ENCODE measurements around the gene FAM135A. TPM values are rescaled to one million over a fixed set of nuclear protein-coding genes. Genes with fewer than 3 reads are reported as not detected.

FAM135A gene
- total and polyA plus RNA-seq, 4 donors: 2.7 to 15.6 (median 5.8) TPM

GRCh38 chr6:70421509-70421908 is 8.2 kb downstream of the FAM135A start:
- Histone ChIP-seq H3K27me3 (ENCODE audit: control insufficient read depth in 4 of 4, insufficient read depth in 4 of 4, low read length in 3 of 4) (no peaks in the 10 kb centered on the region), H3K9me3 (ENCODE audit: control insufficient read depth in 4 of 4, low read length in 3 of 4) (no peaks in the 10 kb centered on the region), H3K36me3 (ENCODE audit: control insufficient read depth in 4 of 4, insufficient read depth in 3 of 4, low read depth in 1 of 4, low read length in 3 of 4) (peaks cover 0 to 4% (median 0%) of the 10 kb centered on the region in 4 donors), H3K4me3 (ENCODE audit: low read depth in 1 of 3, low read length in 3 of 3) (no peak overlapping the region), H3K4me1 (ENCODE audit: control insufficient read depth in 4 of 4, insufficient read depth in 4 of 4, low read length in 3 of 4) (no peaks in the 10 kb centered on the region), H3K9ac (ENCODE audit: low read depth in 1 of 2, low read length in 2 of 2) (no peak overlapping the region), H3K27ac (ENCODE audit: low read depth in 1 of 2, low read length in 2 of 2) (no peak overlapping the region)
- DNase-seq (ENCODE audit: low spot score): no peak
- 77% methylated on average over 2 of the region's 2 CpGs for WGBS
- no peak for TF ChIP-seq TAF1 (conservative IDR thresholded peaks at IDR 0.05)
- no peak for TF ChIP-seq ATF3 (IDR thresholded peaks at IDR 0.05)
- no peak for TF ChIP-seq EGR1 (IDR thresholded peaks at IDR 0.05; ENCODE audit: low read depth in 2 of 2)
- TF ChIP-seq CTCF (IDR thresholded peaks at IDR 0.05; ENCODE audit: low read depth, low read length, missing input control): no peak
- no peak for TF ChIP-seq FOXA1 (IDR thresholded peaks at IDR 0.05)
- no peak for TF ChIP-seq RAD21 (IDR thresholded peaks at IDR 0.05)

GRCh38 chr6:70423189-70424134 is 10.2 kb downstream of the FAM135A start:
- 92% methylated on average over 5 of the region's 5 CpGs for WGBS

GRCh38 chr6:70424291-70424690 is 11.0 kb downstream of the FAM135A start:
- H3K27me3 ChIP-seq (ENCODE audit: control insufficient read depth in 4 of 4, insufficient read depth in 4 of 4, low read length in 3 of 4): no peaks in the 10 kb centered on the region
- no peak overlapping the region for H3K27ac ChIP-seq (ENCODE audit: low read depth in 1 of 2, low read length in 2 of 2)
- H3K9ac ChIP-seq (ENCODE audit: low read depth in 1 of 2, low read length in 2 of 2): no peak overlapping the region
- H3K4me3 ChIP-seq (ENCODE audit: low read depth in 1 of 3, low read length in 3 of 3): no peak overlapping the region
- H3K9me3 ChIP-seq (ENCODE audit: control insufficient read depth in 4 of 4, low read length in 3 of 4): no peaks in the 10 kb centered on the region
- DNase-seq (ENCODE audit: low spot score): no peak
- peaks cover 0 to 3% (median 2%) of the 10 kb centered on the region in 4 donors for H3K36me3 ChIP-seq (ENCODE audit: control insufficient read depth in 4 of 4, insufficient read depth in 3 of 4, low read depth in 1 of 4, low read length in 3 of 4)
- 97% methylated on average over 3 of the region's 3 CpGs for WGBS
- H3K4me1 ChIP-seq (ENCODE audit: control insufficient read depth in 4 of 4, insufficient read depth in 4 of 4, low read length in 3 of 4): no peaks in the 10 kb centered on the region
- TF ChIP-seq EGR1 (IDR thresholded peaks at IDR 0.05; ENCODE audit: low read depth in 2 of 2): no peak
- no peak for TF ChIP-seq CTCF (IDR thresholded peaks at IDR 0.05; ENCODE audit: low read depth, low read length, missing input control)
- no peak for TF ChIP-seq RAD21 (IDR thresholded peaks at IDR 0.05)
- no peak for TF ChIP-seq TAF1 (conservative IDR thresholded peaks at IDR 0.05)
- no peak for TF ChIP-seq SP1 (IDR thresholded peaks at IDR 0.05)
- TF ChIP-seq FOXA1 (IDR thresholded peaks at IDR 0.05): no peak
- no peak for TF ChIP-seq ZBTB33 (IDR thresholded peaks at IDR 0.05)
- no peak for TF ChIP-seq YY1 (IDR thresholded peaks at IDR 0.05)
- TF ChIP-seq MAX (IDR thresholded peaks at IDR 0.05): no peak
- no peak for TF ChIP-seq REST (IDR thresholded peaks at IDR 0.05)
- no peak for TF ChIP-seq HNF4A (conservative IDR thresholded peaks at IDR 0.05)
- TF ChIP-seq JUND (IDR thresholded peaks at IDR 0.05): no peak
- TF ChIP-seq GABPA (IDR thresholded peaks at IDR 0.05 in 1 of 2, conservative IDR thresholded peaks at IDR 0.05 in 1 of 2): no peak
- TF ChIP-seq HNF4G (IDR thresholded peaks at IDR 0.05): no peak

More at GRCh38 chr6:70423189-70424134, 10.2 kb downstream of the FAM135A start:
- no peak overlapping the region for H3K4me3 ChIP-seq (ENCODE audit: low read depth in 1 of 3, low read length in 3 of 3)
- no peak overlapping the region for H3K27ac ChIP-seq (ENCODE audit: low read depth in 1 of 2, low read length in 2 of 2)
- no peak for DNase-seq (ENCODE audit: low spot score)
- no peaks in the 10 kb centered on the region for H3K4me1 ChIP-seq (ENCODE audit: control insufficient read depth in 4 of 4, insufficient read depth in 4 of 4, low read length in 3 of 4)
- no peak overlapping the region for H3K9ac ChIP-seq (ENCODE audit: low read depth in 1 of 2, low read length in 2 of 2)
- no peaks in the 10 kb centered on the region for H3K27me3 ChIP-seq (ENCODE audit: control insufficient read depth in 4 of 4, insufficient read depth in 4 of 4, low read length in 3 of 4)
- H3K9me3 ChIP-seq (ENCODE audit: control insufficient read depth in 4 of 4, low read length in 3 of 4): no peaks in the 10 kb centered on the region
- no peak for TF ChIP-seq YY1 (IDR thresholded peaks at IDR 0.05)
- no peak for TF ChIP-seq RAD21 (IDR thresholded peaks at IDR 0.05)
- peaks cover 0 to 7% (median under 1%) of the 10 kb centered on the region in 4 donors for H3K36me3 ChIP-seq (ENCODE audit: control insufficient read depth in 4 of 4, insufficient read depth in 3 of 4, low read depth in 1 of 4, low read length in 3 of 4)

Measured in liver (tissue), 9 donors.